Heart left ventricle (tissue), 16 donors: ENCODE measurements around the gene FNIP1. TPM values are rescaled to one million over a fixed set of nuclear protein-coding genes. Genes with fewer than 3 reads are reported as not detected.

Experiments
- ATAC-seq, 4 donors: fragments of 200-7000 bp; cut with Tn5 transposase; one replicate each; pipeline ENCODE4 v1.9.1; 2020 to 2022; ENCODE audit warnings: moderate library complexity in 4 of 4, mild to moderate bottlenecking in 3 of 4, moderate number of reproducible peaks in 1 of 4
- DNase-seq, 5 donors: peaks; one replicate each; pipeline ENCODE4 v3.0.0-alpha.2; 2020
- H3K27ac ChIP-seq, 12 donors: fragments of 200-600 bp; sonication (generic) in 4 of 12; one replicate each; pipeline versions ENCODE4 v1.5.0 to v1.8.0; 2016 to 2022; ENCODE audit warnings: mild to moderate bottlenecking in 2 of 12
- H3K27me3 ChIP-seq, 9 donors: fragments of 200-600 bp; sonication (generic) in 2 of 9; one replicate each; pipeline versions ENCODE4 v1.5.1 to v1.8.0; 2016 to 2022; ENCODE audit warnings: mild to moderate bottlenecking in 3 of 9
- H3K36me3 ChIP-seq, 9 donors: fragments of 200-600 bp; sonication (generic) in 2 of 9; one replicate each; pipeline versions ENCODE4 v1.5.0 to v1.8.0; 2018 to 2022; ENCODE audit warnings: mild to moderate bottlenecking in 2 of 9
- H3K4me1 ChIP-seq, 12 donors: fragments of 200-600 bp; sonication (generic) in 4 of 12; one replicate each; pipeline versions ENCODE4 v1.5.0 to v1.8.0; 2016 to 2022; ENCODE audit warnings: mild to moderate bottlenecking in 3 of 12
- H3K4me3 ChIP-seq, 12 donors: fragments of 200-600 bp; sonication (generic) in 4 of 12; one replicate each; pipeline versions ENCODE4 v1.5.0 to v1.8.0; 2017 to 2022; ENCODE audit warnings: mild to moderate bottlenecking in 9 of 12, moderate library complexity in 4 of 12
- H3K9me3 ChIP-seq, 12 donors: fragments of 200-600 bp; sonication (generic) in 4 of 12; one replicate each; pipeline versions ENCODE4 v1.5.0 to v1.8.0; 2016 to 2022; ENCODE audit warnings: mild to moderate bottlenecking in 1 of 12
- POLR2A ChIP-seq, 2 donors: fragments of 450-650 bp; IDR thresholded peaks; one replicate each; pipeline ENCODE4 v1.6.1; 2017; ENCODE audit warnings: antibody characterized with exemption in 2 of 2, mild to moderate bottlenecking in 2 of 2, moderate library complexity in 2 of 2
- WGBS, 4 donors: extraction: QIAGEN DNeasy Blood & Tissue Kit in 2 of 4; methylation state at CpG; one replicate each; pipeline versions ENCODE4 v1.1.5 to v1.1.7; 2013 to 2018; 5-methylcytosine and 5-hydroxymethylcytosine counted together
- intact Hi-C, 10 donors: fragments of 100-400 bp; cut with DNase I; formaldehyde crosslinking; loops; one replicate each; pipeline versions ENCODE4 v1.11.1 to v1.14.2; 2022
- polyA plus RNA-seq, 2 donors: library from polyadenylated mRNA; stranded (reverse); fragments of 200-250 nt; gene quantifications; one replicate each; pipeline ENCODE4 v1.2.3, GENCODE V29; 2013
- total RNA-seq, 9 donors: library from RNA; depleted of rRNA in 2 of 9; stranded (reverse); fragments of >200 nt in 2 of 9; fragmentation: NEBNext Ultra II Directional in 3 of 9; extraction: Animal tissue kit (Norgen Biotek cat#: 25700) in 3 of 9; gene quantifications; one replicate each; pipeline versions ENCODE4 v1.1.0 to v1.2.4, GENCODE V29; 2016 to 2023
- TF ChIP-seq, protein P1 (sequence below), 12 donors: fragments of 200-600 bp; sonication (generic) in 4 of 12; IDR thresholded peaks; one replicate each; pipeline versions ENCODE4 v1.5.0 to v1.8.0; 2018 to 2022; ENCODE audit warnings: antibody characterized with exemption in 12 of 12, mild to moderate bottlenecking in 5 of 12
- donor health status: ischemic (EF 13 %, LVEDD 7.1; RV severe dilation, severe dysfunction).
- donor health status: healthy with polysubstance abuse.
- donor health status: DM: no; HTN: yes; CAD: no.
- donor health status: DM: no; HTN: no; CAD: no.
- donor health status: ischemic (EF 25% LVEDD 6.9; RV normal size, moderate dysfunction).
- donor health status: ischemic (EF 25% LVEDD 5.7; RV mildly dilated, moderate dysfunction).
- donor health status: healthy.
- donor health status: DM: yes; HTN: yes; CAD: no.
- donor health status: ischemic (EF 35%, LVEDD 5.7; RV mildly dilated, moderate dysfunction).
- donor health status: nonischemic (EF 11% LVEDD 7.7; RV severe dilation, severe dysfunction).
- donor health status: DM: yes; HTN: yes; CAD: no.
- donor health status: PGD.
- donor health status: ischemic (EF 29% LVEDD 5.4; RV normal size, mild dysfunction).
- donor health status: nonischemic (EF 23%, LVEDD 6.1; RV moderate dilation, normal function).

FNIP1 gene
- total and polyA plus RNA-seq, 11 donors: 5.6 to 41.3 (median 33.7) TPM

GRCh38 chr5:131791866-131792265, 5.0 kb downstream of the FNIP1 start:
- intact Hi-C loops: loop anchor here in 6 of 10 donors (10.0 kb wide), 4 partner anchors 87 to 207 kb away; partner anchors contain the start of gene RAPGEF6 (in 2 of the 6)
- TF ChIP-seq, protein P1, sequence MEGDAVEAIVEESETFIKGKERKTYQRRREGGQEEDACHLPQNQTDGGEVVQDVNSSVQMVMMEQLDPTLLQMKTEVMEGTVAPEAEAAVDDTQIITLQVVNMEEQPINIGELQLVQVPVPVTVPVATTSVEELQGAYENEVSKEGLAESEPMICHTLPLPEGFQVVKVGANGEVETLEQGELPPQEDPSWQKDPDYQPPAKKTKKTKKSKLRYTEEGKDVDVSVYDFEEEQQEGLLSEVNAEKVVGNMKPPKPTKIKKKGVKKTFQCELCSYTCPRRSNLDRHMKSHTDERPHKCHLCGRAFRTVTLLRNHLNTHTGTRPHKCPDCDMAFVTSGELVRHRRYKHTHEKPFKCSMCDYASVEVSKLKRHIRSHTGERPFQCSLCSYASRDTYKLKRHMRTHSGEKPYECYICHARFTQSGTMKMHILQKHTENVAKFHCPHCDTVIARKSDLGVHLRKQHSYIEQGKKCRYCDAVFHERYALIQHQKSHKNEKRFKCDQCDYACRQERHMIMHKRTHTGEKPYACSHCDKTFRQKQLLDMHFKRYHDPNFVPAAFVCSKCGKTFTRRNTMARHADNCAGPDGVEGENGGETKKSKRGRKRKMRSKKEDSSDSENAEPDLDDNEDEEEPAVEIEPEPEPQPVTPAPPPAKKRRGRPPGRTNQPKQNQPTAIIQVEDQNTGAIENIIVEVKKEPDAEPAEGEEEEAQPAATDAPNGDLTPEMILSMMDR (IDR thresholded peaks at IDR 0.05): no peak
- no peak for TF ChIP-seq POLR2A (IDR thresholded peaks at IDR 0.05)
- H3K9me3 ChIP-seq: no peaks in the 10 kb centered on the region
- WGBS, 4 donors: 84 to 90% (median 87%) methylated on average over 6 of the region's 6 CpGs
- peaks cover 0 to 6% (median 0%) of the 10 kb centered on the region in 9 donors for H3K36me3 ChIP-seq
- no peak overlapping the region for H3K27ac ChIP-seq
- no peak for ATAC-seq
- H3K4me3 ChIP-seq: no peak overlapping the region
- no peaks in the 10 kb centered on the region for H3K27me3 ChIP-seq
- peaks cover 0 to 84% (median 47%) of the 10 kb centered on the region in 12 donors for H3K4me1 ChIP-seq
- DNase-seq: no peak

GRCh38 chr5:131790550-131790949, 6.3 kb downstream of the FNIP1 start:
- WGBS, 4 donors: 74 to 84% (median 82%) methylated on average over 2 of the region's 2 CpGs
- Histone ChIP-seq H3K4me1 (peaks cover 0 to 93% (median 52%) of the 10 kb centered on the region in 12 donors), H3K27ac (no peak overlapping the region), H3K9me3 (no peaks in the 10 kb centered on the region), H3K4me3 (no peak overlapping the region), H3K36me3 (peaks cover 0 to 6% (median 0%) of the 10 kb centered on the region in 9 donors), H3K27me3 (no peaks in the 10 kb centered on the region)
- TF ChIP-seq, protein P1 (IDR thresholded peaks at IDR 0.05): no peak
- no peak for TF ChIP-seq POLR2A (IDR thresholded peaks at IDR 0.05)
- ATAC-seq (no peak), DNase-seq (no peak)
- intact Hi-C loops: loop anchor here in 6 of 10 donors (10.0 kb wide), 4 partner anchors 86 to 206 kb away; partner anchors contain the start of gene RAPGEF6 (in 2 of the 6)

- Histone ChIP-seq H3K9me3 (no peaks in the 10 kb centered on the region), H3K27me3 (no peaks in the 10 kb centered on the region), H3K36me3 (peaks cover 0 to 6% (median 0%) of the 10 kb centered on the region in 9 donors), H3K27ac (no peak overlapping the region), H3K4me3 (no peak overlapping the region), H3K4me1 (peaks cover 0 to 86% (median 47%) of the 10 kb centered on the region in 12 donors)
- intact Hi-C loops: loop anchor here in 6 of 10 donors (10.0 kb wide), 4 partner anchors 85 to 205 kb away; partner anchors contain the start of gene RAPGEF6 (in 2 of the 6)
- WGBS, 4 donors: 63 to 70% (median 64%) methylated on average over 3 of the region's 3 CpGs
- no peak for TF ChIP-seq POLR2A (IDR thresholded peaks at IDR 0.05)
- TF ChIP-seq, protein P1 (IDR thresholded peaks at IDR 0.05): no peak
- ATAC-seq: no peak
- no peak for DNase-seq
Measured at GRCh38 chr5:131789765-131790164, 7.1 kb downstream of the FNIP1 start.

GRCh38 chr5:131787736-131788135, 9.1 kb downstream of the FNIP1 start:
- DNase-seq: no peak
- WGBS, 4 donors: 68 to 81% (median 74%) methylated on average over 4 of the region's 4 CpGs
- no peaks in the 10 kb centered on the region for H3K9me3 ChIP-seq
- H3K4me3 ChIP-seq: no peak overlapping the region
- no peaks in the 10 kb centered on the region for H3K27me3 ChIP-seq
- no peak overlapping the region for H3K27ac ChIP-seq
- no peak for TF ChIP-seq POLR2A (IDR thresholded peaks at IDR 0.05)
- TF ChIP-seq, protein P1 (IDR thresholded peaks at IDR 0.05): no peak
- ATAC-seq: peak in 2 of 4 donors; percentile 7 to 18
- H3K4me1 ChIP-seq: peaks cover 0 to 80% (median 39%) of the 10 kb centered on the region in 12 donors
- H3K36me3 ChIP-seq: peaks cover 0 to under 1% (median 0%) of the 10 kb centered on the region in 9 donors
- intact Hi-C loops: no loop called here
